Measurements from ENCODE around the gene CNBP. TPM values are rescaled to one million over a fixed set of nuclear protein-coding genes. Genes with fewer than 3 reads are reported as not detected.

Gene CNBP
- total RNA-seq, 1 donor from 2014 or later, result 169 TPM

Small RNA genes lying within 50 kb of the gene (small RNA-seq; reads per million reads assigned to genes)
- not detected for gene RPS27P12

Other genes starting within 250 kb of the CNBP start
- gene CFAP92, start 189.8 kb downstream of the CNBP start, total RNA-seq, result 1.6 TPM
- 0.41 TPM for gene EFCC1, start 182.6 kb downstream of the CNBP start, total RNA-seq
- not detected for gene GP9, start 123.1 kb downstream of the CNBP start, total RNA-seq
- 2.0 TPM for gene RAB43, start 62.1 kb downstream of the CNBP start, total RNA-seq
- 13.9 TPM for gene ISY1, start 22.8 kb downstream of the CNBP start, total RNA-seq
- gene COPG1, start 65.7 kb upstream of the CNBP start, total RNA-seq, result 137 TPM
- 21.6 TPM for gene HMCES, start 95.0 kb upstream of the CNBP start, total RNA-seq
- 0.41 TPM for gene EFCAB12, start 244.7 kb upstream of the CNBP start, total RNA-seq